ENCODE results near the gene RILPL2.

RILPL2 gene

DNA sequence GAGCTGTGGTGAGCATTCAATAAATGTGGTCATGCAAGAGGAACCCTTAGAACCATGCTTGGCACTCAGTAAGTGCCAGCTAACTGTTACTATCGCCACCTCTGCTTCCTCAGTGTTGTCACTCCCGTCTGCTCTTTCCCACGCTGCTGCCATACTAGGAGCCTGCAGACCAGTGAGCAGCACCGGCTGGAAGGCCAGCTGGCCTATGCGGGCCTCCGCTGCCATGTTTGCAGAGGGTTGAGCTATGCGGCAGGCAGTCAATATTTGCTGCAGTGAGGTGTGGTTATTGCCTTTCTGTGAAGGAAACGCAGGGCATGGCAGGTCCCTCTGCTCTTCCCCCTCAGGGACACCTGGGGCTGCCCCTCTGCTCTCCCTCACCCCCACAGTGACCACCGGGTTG lies 39.5 kb downstream of the RILPL2 start:
- DNase-seq (ENCODE audit: low spot score): no peak
- Histone ChIP-seq H3K27ac (peak overlapping the region; percentile 80 to 90), H3K4me3 (peak overlapping the region; percentile 33)
- TF ChIP-seq, protein P1, sequence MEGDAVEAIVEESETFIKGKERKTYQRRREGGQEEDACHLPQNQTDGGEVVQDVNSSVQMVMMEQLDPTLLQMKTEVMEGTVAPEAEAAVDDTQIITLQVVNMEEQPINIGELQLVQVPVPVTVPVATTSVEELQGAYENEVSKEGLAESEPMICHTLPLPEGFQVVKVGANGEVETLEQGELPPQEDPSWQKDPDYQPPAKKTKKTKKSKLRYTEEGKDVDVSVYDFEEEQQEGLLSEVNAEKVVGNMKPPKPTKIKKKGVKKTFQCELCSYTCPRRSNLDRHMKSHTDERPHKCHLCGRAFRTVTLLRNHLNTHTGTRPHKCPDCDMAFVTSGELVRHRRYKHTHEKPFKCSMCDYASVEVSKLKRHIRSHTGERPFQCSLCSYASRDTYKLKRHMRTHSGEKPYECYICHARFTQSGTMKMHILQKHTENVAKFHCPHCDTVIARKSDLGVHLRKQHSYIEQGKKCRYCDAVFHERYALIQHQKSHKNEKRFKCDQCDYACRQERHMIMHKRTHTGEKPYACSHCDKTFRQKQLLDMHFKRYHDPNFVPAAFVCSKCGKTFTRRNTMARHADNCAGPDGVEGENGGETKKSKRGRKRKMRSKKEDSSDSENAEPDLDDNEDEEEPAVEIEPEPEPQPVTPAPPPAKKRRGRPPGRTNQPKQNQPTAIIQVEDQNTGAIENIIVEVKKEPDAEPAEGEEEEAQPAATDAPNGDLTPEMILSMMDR (IDR thresholded peaks at IDR 0.05): no peak

DNA sequence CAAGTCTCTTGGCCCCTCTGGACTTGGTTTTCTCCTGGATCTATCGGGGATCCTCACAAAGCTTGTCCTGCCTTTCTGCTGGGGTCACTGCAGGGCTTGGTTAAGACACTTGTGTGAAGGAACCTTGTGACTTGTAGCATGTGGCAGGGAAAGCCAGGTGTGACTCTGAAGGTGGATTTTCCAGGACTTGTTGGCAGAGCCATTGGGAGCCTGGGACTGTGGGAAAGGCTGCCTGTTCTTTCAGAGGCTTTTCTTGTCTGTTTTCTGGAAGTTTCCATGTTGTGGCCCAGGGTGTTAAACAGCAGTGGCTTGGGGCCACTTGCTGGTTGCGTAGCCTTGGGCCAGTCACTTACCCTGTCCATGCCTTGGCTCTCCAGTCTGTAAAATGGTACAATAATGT lies 39.9 kb downstream of the RILPL2 start:
- TF ChIP-seq, protein P1 (IDR thresholded peaks at IDR 0.05): no peak
- Histone ChIP-seq H3K4me3 (no peak overlapping the region), H3K27ac (peak overlapping the region; percentile 80 to 90)
- DNase-seq (ENCODE audit: low spot score): no peak

DNA sequence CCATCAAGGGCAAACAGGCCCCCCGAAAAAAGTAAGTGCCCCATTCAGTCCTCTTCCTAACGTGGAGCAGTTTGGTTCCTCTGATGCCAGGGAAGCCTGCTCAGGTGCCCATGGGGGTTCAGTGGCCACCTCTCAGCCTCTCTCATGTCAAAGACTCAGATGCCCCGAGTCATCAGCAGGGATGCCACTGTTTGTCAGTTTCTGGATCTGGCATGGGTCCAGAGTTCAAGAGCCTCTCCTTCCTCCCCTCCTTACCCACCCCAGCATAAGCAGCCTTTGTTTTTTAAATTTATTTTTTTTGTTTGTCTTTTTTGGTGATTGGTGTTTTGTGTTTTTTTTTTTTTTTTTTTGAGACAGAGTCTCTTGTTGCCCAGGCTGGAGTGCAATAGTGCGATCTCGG lies 41.2 kb downstream of the RILPL2 start:
- DNase-seq (ENCODE audit: low spot score): no peak
- H3K27ac ChIP-seq: peak overlapping the region in 1 of 2 donors; percentile 80
- TF ChIP-seq, protein P1 (IDR thresholded peaks at IDR 0.05): no peak

DNA sequence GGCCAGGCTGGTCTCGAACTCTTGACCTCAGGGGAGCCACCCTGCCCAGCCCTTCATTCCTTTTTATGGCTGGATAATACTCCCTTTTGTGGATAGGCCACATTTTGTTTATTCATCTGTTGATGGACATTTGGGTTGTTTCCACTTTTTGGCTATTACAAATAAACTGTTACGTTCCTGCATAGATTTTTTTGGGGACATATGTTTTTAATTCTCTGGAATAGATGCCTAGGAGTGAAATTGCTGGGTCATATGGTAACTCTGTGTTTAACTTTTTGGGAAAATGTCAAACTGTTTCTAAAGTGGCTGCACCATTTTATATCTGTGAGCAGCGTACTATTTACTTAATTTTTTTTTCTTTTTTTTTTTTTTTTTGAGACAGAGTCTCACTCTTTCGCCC lies 42.7 kb downstream of the RILPL2 start:
- TF ChIP-seq, protein P1 (IDR thresholded peaks at IDR 0.05): no peak
- Histone ChIP-seq H3K4me3 (no peak overlapping the region), H3K27ac (no peak overlapping the region)
- no peak for DNase-seq (ENCODE audit: low spot score)

More for the DNA sequence above, 41.2 kb downstream of the RILPL2 start:
- no peak overlapping the region for H3K4me3 ChIP-seq

DNA sequence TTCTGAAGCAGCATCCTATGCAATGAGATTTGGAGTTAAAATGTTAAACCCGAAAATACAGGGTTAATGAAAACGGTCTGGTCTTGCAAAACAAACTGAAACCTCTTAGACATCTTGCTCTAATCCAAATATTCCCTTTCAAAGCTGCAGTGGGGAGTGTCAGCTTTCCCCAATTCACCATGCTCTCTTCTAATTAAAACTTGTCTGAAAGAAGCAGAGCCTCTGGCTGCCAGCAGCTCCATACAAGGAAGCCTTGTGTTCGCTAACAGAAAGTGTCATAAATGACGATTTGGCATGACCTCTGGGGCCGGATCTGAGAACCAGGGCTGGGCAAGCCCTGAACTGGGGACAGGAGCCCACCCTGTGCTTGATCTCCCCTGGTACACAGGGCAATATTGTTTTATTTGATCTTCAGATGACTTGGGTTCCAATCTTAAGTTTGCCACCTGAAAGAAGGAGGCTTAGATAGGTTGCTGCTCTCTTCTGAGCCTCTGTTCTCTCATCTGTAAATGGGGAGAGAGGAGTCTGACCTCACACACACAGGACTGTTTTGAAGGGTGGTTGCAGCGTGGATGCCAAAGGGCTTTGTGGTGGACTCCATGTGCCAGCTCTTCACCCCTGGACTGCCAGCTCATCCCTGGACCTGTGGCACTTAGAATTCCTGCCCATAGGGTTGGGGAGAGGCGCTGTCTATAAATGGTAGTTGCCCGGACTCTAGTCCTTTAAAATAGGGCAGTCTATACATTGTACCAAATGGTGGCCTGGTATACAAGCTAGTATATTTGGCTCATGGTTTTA lies 44.7 kb downstream of the RILPL2 start:
- DNase-seq (ENCODE audit: low spot score): no peak
- H3K27ac ChIP-seq: peak overlapping the region in 1 of 2 donors; percentile 95
- H3K4me3 ChIP-seq: no peak overlapping the region
- TF ChIP-seq, protein P1 (IDR thresholded peaks at IDR 0.05): no peak

DNA sequence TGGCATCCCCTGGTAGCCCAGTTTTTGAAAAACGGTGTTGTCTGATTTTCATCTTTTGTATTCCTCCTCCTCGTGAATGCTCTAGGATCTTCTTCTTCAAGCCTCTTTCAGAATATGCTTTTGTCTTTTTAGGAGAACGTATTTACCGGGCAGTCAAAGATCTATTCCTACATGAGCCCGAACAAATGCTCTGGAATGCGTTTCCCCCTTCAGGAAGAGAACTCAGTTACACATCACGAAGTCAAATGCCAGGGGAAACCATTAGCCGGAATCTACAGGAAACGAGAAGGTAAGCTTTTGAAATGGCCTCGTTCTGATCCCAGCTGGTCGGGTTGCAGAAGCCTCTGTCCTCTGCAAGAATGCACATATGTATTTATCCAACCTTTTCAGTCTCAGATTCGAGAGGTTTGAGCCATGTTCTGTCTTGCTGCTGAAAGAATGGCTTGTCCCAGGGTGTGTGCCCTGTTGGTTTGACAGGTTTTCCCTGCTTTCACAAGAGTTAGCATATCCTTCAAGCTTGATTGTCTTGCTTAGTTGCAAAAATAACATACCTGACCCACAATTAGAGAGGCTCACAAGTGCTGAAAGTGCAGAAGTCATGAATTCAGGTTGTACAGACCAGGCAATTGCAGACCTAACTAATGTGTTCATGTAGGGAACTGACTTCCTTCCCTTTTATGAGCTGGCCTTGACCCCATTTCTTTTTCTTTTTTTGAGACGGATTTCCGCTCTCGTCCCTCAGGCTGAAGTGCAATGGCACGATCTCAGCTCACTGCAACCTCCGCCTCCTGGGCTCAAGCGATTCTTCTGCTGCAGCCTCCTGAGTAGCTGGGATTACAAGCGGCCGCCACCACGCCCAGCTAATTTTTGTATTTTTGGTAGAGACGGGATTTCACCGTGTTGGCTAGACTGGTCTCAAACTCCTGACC lies 45.7 kb downstream of the RILPL2 start:
- Histone ChIP-seq H3K27ac (peak overlapping the region; percentile 57 to 95), H3K4me3 (peak overlapping the region; percentile 82)
- TF ChIP-seq, protein P1 (IDR thresholded peaks at IDR 0.05): no peak
- no peak for DNase-seq (ENCODE audit: low spot score)

Measured in coronary artery (tissue), 2 donors.